HUES64 (cell line): ENCODE measurements around the gene MTRR.

Source experiments
- H3K27ac ChIP-seq: 2 replicates; pipeline ENCODE4 v1.7.0; 2013; ENCODE audit warnings: low read depth, low read length, inconsistent platforms
- H3K27me3 ChIP-seq: 2 replicates; pipeline ENCODE4 v1.6.1; 2013; ENCODE audit warnings: mild to moderate bottlenecking, low read length; ENCODE audit not compliant: insufficient read depth
- H3K36me3 ChIP-seq: 2 replicates; pipeline ENCODE4 v1.6.1; 2013; ENCODE audit warnings: mild to moderate bottlenecking, low read length; ENCODE audit not compliant: insufficient read depth
- H3K4me1 ChIP-seq: 2 replicates; pipeline ENCODE4 v1.6.1; 2013; ENCODE audit warnings: mild to moderate bottlenecking, low read length, moderate library complexity; ENCODE audit not compliant: insufficient read depth
- H3K4me3 ChIP-seq: 2 replicates; pipeline ENCODE4 v1.5.1; 2013; ENCODE audit warnings: mild to moderate bottlenecking, low read length, moderate library complexity
- H3K9ac ChIP-seq: 2 replicates; pipeline ENCODE4 v1.6.1; 2013; ENCODE audit warnings: mild to moderate bottlenecking, low read depth, low read length
- H3K9me3 ChIP-seq: 2 replicates; pipeline ENCODE4 v1.6.1; 2013; ENCODE audit warnings: low read depth, low read length; ENCODE audit not compliant: insufficient read depth
- WGBS: fragments of 150-250, 120-280 bp; methylation state at CpG from one replicate; pipeline ENCODE4 v1.1.7; 2013; ENCODE audit warnings: missing lambda C conversion rate; 5-methylcytosine and 5-hydroxymethylcytosine counted together

MTRR gene

GRCh38 chr5:7877851-7878250 is 8.9 kb downstream of the MTRR start:
- Histone ChIP-seq H3K27ac (no peak overlapping the region), H3K4me3 (no peak overlapping the region), H3K27me3 (no peaks in the 10 kb centered on the region), H3K4me1 (no peaks in the 10 kb centered on the region), H3K9ac (no peak overlapping the region), H3K36me3 (peaks cover 96% of the 10 kb centered on the region), H3K9me3 (no peaks in the 10 kb centered on the region)
- 88% methylated on average over 9 of the region's 9 CpGs for WGBS

GRCh38 chr5:7878381-7878873 is 9.5 kb downstream of the MTRR start:
- H3K4me3 ChIP-seq = no peak overlapping the region
- no peaks in the 10 kb centered on the region for H3K9me3 ChIP-seq
- H3K36me3 ChIP-seq = peaks cover 98% of the 10 kb centered on the region
- no peak overlapping the region for H3K27ac ChIP-seq
- H3K27me3 ChIP-seq = no peaks in the 10 kb centered on the region
- H3K9ac ChIP-seq = no peak overlapping the region
- no peaks in the 10 kb centered on the region for H3K4me1 ChIP-seq

DNA sequence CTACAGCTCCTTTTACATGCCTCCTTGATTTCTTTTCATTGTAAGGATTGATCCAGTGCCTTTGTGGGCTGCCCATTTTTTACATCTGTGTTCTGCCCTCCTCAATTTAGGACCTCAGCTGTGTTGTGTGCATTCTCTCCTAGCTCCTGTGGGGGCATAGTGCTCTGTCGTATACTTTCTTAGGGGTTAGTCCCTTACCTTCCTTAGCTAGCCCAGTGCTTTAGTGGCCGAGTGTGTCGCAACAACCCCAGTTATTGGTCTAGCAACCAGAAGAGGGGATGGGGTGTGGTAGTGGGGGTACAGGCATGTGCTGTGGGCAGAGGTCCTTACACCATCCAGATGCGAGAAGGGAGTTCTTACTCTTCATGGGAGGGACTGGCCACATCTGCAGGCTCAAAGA is 12.1 kb downstream of the MTRR start:
- H3K9ac ChIP-seq = no peak overlapping the region
- 94% methylated on average over 4 of the region's 4 CpGs for WGBS
- H3K27ac ChIP-seq = no peak overlapping the region
- H3K36me3 ChIP-seq = peaks cover 99% of the 10 kb centered on the region
- no peak overlapping the region for H3K4me3 ChIP-seq
- H3K27me3 ChIP-seq = no peaks in the 10 kb centered on the region
- no peaks in the 10 kb centered on the region for H3K9me3 ChIP-seq
- no peaks in the 10 kb centered on the region for H3K4me1 ChIP-seq

GRCh38 chr5:7881816-7882215 is 12.9 kb downstream of the MTRR start:
- 92% methylated on average over 2 of the region's 2 CpGs for WGBS
- no peak overlapping the region for H3K27ac ChIP-seq
- no peaks in the 10 kb centered on the region for H3K9me3 ChIP-seq
- no peaks in the 10 kb centered on the region for H3K4me1 ChIP-seq
- H3K36me3 ChIP-seq = peaks cover 99% of the 10 kb centered on the region
- no peak overlapping the region for H3K4me3 ChIP-seq
- no peaks in the 10 kb centered on the region for H3K27me3 ChIP-seq
- no peak overlapping the region for H3K9ac ChIP-seq

GRCh38 chr5:7882926-7883325 is 14.0 kb downstream of the MTRR start:
- Histone ChIP-seq H3K27me3 (no peaks in the 10 kb centered on the region), H3K9ac (no peak overlapping the region), H3K27ac (no peak overlapping the region), H3K36me3 (peaks cover 97% of the 10 kb centered on the region), H3K4me1 (no peaks in the 10 kb centered on the region), H3K9me3 (no peaks in the 10 kb centered on the region), H3K4me3 (no peak overlapping the region)
- 98% methylated on average over 3 of the region's 4 CpGs for WGBS

DNA sequence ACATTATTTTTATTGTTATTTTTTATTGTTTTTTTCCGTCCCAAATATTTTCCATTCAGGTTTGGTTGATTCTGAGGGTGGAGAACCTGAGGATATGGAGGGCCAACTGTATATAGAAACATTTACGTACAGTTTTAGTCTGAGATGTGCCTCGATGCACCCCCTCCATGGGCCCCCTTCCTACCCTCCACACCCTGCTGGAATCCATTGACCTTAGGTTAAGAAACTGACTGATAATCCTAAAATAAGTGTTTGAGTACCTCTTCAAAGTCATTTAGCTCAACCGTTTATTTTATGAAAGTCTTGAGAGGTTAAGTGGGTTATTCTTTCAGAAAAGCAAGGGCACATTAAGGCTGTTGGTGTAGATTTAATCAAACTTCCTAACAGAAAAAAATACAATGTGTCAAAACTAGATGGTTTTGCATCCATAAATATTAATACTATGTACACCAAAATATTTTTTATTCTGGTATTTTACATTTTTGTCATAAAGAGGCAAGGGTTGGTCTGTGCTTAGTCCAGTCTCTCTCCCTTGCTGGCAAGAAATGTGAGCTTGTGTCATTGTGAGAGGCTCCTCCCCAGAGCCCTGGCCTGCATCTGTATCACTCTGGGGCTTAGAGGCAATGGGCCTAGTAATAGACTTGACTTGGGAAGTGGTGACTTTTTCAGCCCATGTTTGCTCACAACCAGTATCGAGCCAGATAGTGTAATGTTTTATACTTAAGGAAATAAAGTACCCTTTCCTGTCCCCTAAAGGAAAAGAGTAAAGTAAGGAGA is 15.7 kb downstream of the MTRR start:
- no peaks in the 10 kb centered on the region for H3K27me3 ChIP-seq
- 76% methylated on average over 4 of the region's 5 CpGs for WGBS
- H3K4me1 ChIP-seq = no peaks in the 10 kb centered on the region
- no peaks in the 10 kb centered on the region for H3K9me3 ChIP-seq
- no peak overlapping the region for H3K27ac ChIP-seq
- H3K4me3 ChIP-seq = no peak overlapping the region
- peaks cover 98% of the 10 kb centered on the region for H3K36me3 ChIP-seq
- no peak overlapping the region for H3K9ac ChIP-seq

DNA sequence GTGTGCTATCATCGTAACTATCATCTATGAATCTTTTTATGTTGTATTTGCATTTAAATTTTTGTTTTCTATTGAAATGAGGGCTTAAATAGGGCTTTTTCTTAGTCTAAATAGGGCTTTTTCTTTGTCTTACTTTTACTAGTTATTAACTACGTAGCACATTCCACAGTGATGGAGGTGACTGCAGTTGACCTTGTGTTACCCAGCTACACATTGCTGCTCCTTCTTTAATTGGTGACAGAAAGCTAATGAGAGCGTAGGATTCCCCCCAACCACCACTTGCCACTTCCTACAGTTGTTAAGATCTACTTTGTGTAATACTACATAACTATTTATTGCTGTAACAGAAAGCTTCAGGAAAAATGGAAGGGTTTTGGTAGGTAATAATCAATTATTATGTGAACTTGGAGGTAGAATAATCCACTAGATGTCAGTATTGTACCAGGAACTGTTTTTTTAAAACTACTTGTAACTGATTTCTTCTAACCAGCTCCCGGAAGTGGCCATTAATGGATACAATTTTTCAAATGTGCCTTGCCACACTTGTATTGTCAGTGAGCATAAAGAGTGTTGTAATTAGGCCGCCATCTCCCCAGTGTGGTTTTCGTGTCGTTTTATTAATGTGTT is 18.0 kb downstream of the MTRR start:
- WGBS = 96% methylated on average over 6 of the region's 7 CpGs
- Histone ChIP-seq H3K4me1 (no peaks in the 10 kb centered on the region), H3K27me3 (no peaks in the 10 kb centered on the region), H3K36me3 (peaks cover 96% of the 10 kb centered on the region), H3K4me3 (no peak overlapping the region), H3K9ac (no peak overlapping the region), H3K9me3 (no peaks in the 10 kb centered on the region), H3K27ac (no peak overlapping the region)

GRCh38 chr5:7888901-7889300 is 20.0 kb downstream of the MTRR start:
- Histone ChIP-seq H3K4me1 (no peaks in the 10 kb centered on the region), H3K9ac (no peak overlapping the region), H3K36me3 (peaks cover 96% of the 10 kb centered on the region), H3K9me3 (no peaks in the 10 kb centered on the region), H3K27me3 (no peaks in the 10 kb centered on the region), H3K27ac (no peak overlapping the region), H3K4me3 (no peak overlapping the region)
- WGBS = 95% methylated on average over 9 of the region's 9 CpGs

DNA sequence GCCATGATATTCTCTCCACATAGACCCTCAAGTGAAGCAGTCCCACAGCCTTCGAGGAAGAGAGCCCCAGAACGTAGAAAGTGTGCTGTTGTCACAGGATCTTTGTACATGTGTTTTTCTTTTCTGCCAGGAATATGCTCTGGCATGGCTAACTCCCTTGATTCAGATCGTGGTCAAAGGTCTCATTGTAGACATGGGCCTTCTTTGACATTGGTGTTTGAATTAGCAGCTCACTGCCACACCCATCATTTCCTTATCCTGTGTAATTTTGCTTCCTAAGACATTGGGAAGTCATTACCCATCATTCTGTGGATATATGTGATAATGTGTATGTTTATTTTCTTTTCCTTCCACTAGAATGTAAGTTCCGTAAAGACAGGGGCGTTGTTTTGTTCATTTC is 25.5 kb downstream of the MTRR start:
- no peak overlapping the region for H3K9ac ChIP-seq
- H3K4me3 ChIP-seq = no peak overlapping the region
- H3K9me3 ChIP-seq = no peaks in the 10 kb centered on the region
- H3K4me1 ChIP-seq = no peaks in the 10 kb centered on the region
- H3K27ac ChIP-seq = no peak overlapping the region
- 95% methylated on average over 5 of the region's 5 CpGs for WGBS
- no peaks in the 10 kb centered on the region for H3K27me3 ChIP-seq
- peaks cover 97% of the 10 kb centered on the region for H3K36me3 ChIP-seq

DNA sequence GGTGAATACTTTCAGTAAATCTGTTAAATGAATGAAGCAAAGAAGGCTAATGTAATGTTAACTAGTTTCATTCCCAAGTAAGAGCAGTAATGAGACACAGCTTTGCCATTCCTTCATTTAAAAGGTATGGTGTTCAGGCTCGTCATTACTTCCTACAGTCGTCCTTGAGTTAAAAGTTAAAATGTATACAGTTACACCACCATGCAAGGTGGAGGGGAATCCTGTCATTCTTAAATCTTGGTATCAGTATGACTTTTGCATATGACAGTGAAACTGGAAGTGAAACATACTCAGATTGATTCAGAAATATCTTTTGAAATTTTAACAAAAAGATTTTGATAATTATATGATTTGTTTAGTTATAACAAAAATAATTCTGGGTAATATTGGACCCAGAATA is 25.9 kb downstream of the MTRR start:
- Histone ChIP-seq H3K9ac (no peak overlapping the region), H3K4me1 (no peaks in the 10 kb centered on the region), H3K27ac (no peak overlapping the region), H3K27me3 (no peaks in the 10 kb centered on the region), H3K9me3 (no peaks in the 10 kb centered on the region), H3K36me3 (peaks cover 97% of the 10 kb centered on the region), H3K4me3 (no peak overlapping the region)
- WGBS = 100% methylated on average over 2 of the region's 2 CpGs

- H3K4me1 ChIP-seq = no peaks in the 10 kb centered on the region
- 73% methylated on average over 5 of the region's 5 CpGs for WGBS
- no peaks in the 10 kb centered on the region for H3K9me3 ChIP-seq
- H3K36me3 ChIP-seq = peaks cover 100% of the 10 kb centered on the region
- H3K27ac ChIP-seq = no peak overlapping the region
- H3K9ac ChIP-seq = no peak overlapping the region
- no peak overlapping the region for H3K4me3 ChIP-seq
- H3K27me3 ChIP-seq = no peaks in the 10 kb centered on the region
These were observed 28.2 kb downstream of the MTRR start for GRCh38 chr5:7897014-7897600.
